Cardiac septum (tissue), 1 donor: ENCODE results near the gene CST2. TPM values are rescaled to one million over a fixed set of nuclear protein-coding genes. Genes with fewer than 3 reads are reported as not detected.
"Not testable (repeated sequence)": the region's sequence is repeated elsewhere in the genome, so short reads cannot be mapped to it uniquely, and the experiment has no call there.

Experiments
- DNase-seq: peaks from one replicate; pipeline ENCODE4 v3.0.0-alpha.2; 2020; ENCODE audit warnings: low spot score
- intact Hi-C: fragments of 100-400 bp; cut with DNase I; formaldehyde crosslinking; loops from one replicate; pipeline ENCODE4 v1.14.0; 2022
- total RNA-seq: library from RNA; stranded (reverse); fragmentation: NEBNext Ultra II Directional; extraction: Animal tissue kit (Norgen Biotek cat#: 25700); gene quantifications from one replicate; pipeline ENCODE4 v1.2.1, GENCODE V29; 2021
- donor health status: DM: no; HTN: no; CAD: no.

The CST2 gene
- total RNA-seq, 1 donor from 2014 or later: not detected

- intact Hi-C loops: no loop called here
- no peak for DNase-seq
These were observed 6.0 kb downstream of the CST2 start for GRCh38 chr20:23820493-23820892.

- DNase-seq, intact Hi-C loops: not testable (repeated sequence)
These were observed 15.0 kb downstream of the CST2 start for GRCh38 chr20:23811559-23811958.

DNA sequence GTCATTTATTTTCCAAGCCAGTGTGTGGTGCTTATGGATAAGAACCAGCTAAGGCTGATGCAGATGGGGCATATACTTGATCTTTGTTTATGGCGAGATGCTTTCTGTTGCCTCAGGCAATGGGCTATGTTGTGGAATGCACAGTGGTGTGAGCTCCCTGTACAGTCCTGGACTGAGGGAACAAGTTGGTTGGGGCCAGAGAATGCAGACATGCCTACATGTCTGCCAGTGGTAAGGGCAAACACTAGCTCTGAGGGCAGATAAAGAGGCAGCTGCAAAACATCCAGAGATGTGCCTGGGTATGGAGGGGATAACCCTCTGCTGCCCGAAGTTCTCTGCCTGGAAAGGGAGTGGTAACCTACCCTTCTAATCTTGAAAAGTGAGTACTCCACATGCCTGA, 16.2 kb downstream of the CST2 start:
- intact Hi-C loops: not testable (repeated sequence)

GRCh38 chr20:23800865-23801264, 25.7 kb downstream of the CST2 start:
- intact Hi-C loops: no loop called here
- DNase-seq: no peak

More for the DNA sequence above, 16.2 kb downstream of the CST2 start:
- DNase-seq: not testable (repeated sequence)

- DNase-seq, intact Hi-C loops: not testable (repeated sequence)
These were observed 27.2 kb downstream of the CST2 start for GRCh38 chr20:23799216-23799847.

GRCh38 chr20:23795526-23795925, 31.0 kb downstream of the CST2 start:
- no peak for DNase-seq
- intact Hi-C loops: no loop called here

- intact Hi-C loops: no loop called here
- no peak for DNase-seq
These were observed 31.7 kb downstream of the CST2 start for GRCh38 chr20:23794841-23795240.

GRCh38 chr20:23794065-23794464, 32.5 kb downstream of the CST2 start:
- intact Hi-C loops: no loop called here
- DNase-seq: no peak

DNA sequence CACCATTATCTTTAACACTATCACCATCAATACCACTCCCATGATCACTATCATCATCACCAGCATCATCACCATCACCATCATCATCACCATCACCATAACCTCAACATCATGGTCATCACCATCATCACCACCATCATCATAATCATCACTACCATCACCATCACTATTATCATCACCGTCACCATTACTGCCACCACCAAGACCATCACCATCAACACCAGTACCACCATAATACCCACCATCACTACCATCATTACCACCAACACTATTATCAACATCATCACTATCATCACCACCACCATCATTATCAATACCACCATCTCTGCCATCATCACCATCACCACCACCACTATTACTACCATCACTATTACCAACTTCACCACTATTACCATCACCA, 43.1 kb downstream of the CST2 start:
- DNase-seq: no peak
- intact Hi-C loops: no loop called here

GRCh38 chr20:23782366-23782983, 44.1 kb downstream of the CST2 start:
- intact Hi-C loops: no loop called here
- DNase-seq: no peak

DNA sequence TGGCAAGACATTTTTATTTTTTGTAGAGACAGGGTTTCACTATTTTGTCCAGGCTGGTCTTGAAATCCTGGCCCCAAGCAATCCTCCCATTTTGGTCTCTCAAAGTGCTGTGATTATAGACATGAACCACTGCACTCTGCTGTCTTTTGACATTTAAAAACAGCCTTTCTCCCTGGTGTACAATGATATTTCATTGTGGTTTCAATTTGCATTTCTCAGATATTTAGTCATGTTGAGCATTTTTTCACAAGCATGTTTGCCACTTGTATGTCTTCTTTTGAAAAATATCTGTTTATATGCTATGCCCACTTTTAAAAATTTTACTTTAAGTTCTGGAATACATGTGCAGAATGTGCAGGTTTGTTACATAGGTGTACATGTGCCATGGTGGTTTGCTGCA, 47.9 kb downstream of the CST2 start:
- intact Hi-C loops, DNase-seq: not testable (repeated sequence)

GRCh38 chr20:23777380-23777779, 49.1 kb downstream of the CST2 start:
- intact Hi-C loops, DNase-seq: not testable (repeated sequence)

DNA sequence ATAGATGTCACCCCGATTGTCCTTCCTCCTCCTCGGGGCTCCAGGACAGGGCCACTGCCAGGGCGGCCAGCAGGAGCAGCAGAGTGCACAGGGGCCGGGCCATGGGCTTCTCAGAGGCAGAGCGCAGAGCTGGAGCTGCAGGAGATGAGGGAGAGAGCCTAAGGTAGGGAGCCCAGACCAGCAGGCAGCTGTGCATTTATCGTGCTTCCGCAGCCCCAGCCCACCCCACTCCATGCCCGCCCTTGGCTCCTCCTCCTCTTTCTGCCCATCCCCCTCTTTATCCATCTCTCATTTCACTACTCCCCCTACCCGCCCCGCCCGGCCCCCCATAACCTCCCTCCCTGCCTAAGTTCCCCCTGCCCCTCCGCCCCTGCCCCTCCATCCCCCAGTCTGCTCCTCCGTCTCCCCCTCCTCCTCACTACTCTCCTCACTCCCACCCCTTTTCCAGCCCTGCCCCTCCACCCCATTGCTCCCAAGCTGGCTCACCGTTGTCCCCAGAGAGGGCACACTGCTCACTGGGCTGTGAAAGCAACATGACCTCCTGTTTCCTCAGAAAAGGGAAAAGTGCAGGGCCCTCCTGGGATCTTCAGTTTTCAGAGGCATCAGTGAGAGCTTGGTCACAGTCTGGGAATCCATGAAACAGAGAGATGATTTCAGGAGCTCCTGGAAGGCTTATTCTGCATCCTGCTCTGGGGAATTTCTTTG, 50.3 kb downstream of the CST2 start:
- DNase-seq: no peak
- intact Hi-C loops: no loop called here

DNA sequence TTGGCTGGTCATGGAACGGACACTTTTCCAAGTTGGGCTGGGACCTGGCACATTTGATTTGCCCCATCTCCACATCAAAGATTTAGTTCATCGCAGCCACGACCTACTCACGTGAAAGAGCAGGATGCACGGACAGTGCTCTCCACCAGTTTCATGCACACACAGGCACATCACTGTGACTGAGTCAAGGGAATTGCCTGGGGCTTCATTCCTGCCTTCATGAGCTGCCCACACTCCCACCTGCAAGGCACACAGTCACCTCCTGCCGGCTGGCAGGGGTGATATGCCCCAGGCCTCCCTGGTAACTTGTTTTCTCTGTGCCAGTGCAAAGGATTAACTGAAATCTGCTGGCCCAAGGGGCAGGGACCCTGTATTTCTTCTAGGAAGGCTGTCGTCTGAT, 52.4 kb downstream of the CST2 start:
- intact Hi-C loops: no loop called here
- DNase-seq: no peak

Other genes starting within 250 kb of the CST2 start
- gene CST9, start 220.8 kb downstream of the CST2 start, total RNA-seq: not detected
- 486 TPM for gene CST3, start 188.8 kb downstream of the CST2 start, total RNA-seq
- gene CST4, start 137.7 kb downstream of the CST2 start, total RNA-seq: not detected
- not detected for gene CST1, start 75.8 kb downstream of the CST2 start, total RNA-seq
- gene CST5, start 53.0 kb upstream of the CST2 start, total RNA-seq: not detected
- not detected for gene GGTLC1, start 162.1 kb upstream of the CST2 start, total RNA-seq